ACHN (cell line): Measurements from ENCODE around the gene PDE1C.

Source experiments
- DNase-seq: peaks from one replicate; pipeline ENCODE4 v3.0.0-alpha.2; 2015
- in situ Hi-C: cut with HindIII; loops from 2 replicates; pipeline ENCODE4 v1.10.0; 2017; ENCODE audit warnings: low sequenced_read_pairs, low pct_ligation_motif_present, low pct_unique_long_range_greater_than_20kb

PDE1C gene

DNA sequence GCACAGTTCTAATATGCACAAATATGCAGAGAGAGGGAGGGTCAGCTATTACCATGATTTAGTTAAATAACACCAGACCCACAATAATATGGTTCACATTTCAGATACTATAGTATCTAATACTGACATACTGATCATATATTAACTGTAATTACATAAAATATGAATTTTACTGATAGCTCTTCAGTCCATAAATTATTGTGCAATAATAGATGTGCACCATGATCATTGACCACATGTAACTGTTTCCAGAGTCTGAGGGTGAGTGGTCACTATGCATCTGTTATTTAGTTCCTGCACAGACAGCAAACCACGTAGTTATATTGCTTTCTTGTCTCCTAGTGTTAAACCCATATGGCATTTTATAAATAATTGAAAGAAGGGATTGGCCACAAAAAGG is 353.9 kb downstream of the PDE1C start:
- DNase-seq: no peak
- in situ Hi-C loops: no loop called here

DNA sequence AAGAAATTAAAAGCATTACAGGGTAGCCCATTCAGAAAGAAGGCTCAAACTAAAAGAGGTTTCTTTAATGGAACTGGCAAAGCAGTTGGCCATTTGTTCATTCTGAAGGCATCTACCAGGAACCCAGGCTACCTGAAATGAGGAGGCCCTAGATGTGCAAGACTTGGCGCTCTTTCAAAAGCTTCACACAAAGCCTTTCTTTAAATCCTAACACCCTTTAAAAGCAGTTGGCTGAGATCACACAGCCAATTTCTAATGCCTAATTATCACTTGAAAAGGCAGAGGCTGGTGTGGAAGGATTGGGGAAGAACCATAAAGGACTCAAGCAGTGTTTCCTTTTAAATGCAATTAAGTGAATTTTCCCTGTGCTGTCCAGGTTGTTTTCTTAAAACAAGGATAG is 360.0 kb downstream of the PDE1C start:
- in situ Hi-C loops: no loop called here
- no peak for DNase-seq

DNA sequence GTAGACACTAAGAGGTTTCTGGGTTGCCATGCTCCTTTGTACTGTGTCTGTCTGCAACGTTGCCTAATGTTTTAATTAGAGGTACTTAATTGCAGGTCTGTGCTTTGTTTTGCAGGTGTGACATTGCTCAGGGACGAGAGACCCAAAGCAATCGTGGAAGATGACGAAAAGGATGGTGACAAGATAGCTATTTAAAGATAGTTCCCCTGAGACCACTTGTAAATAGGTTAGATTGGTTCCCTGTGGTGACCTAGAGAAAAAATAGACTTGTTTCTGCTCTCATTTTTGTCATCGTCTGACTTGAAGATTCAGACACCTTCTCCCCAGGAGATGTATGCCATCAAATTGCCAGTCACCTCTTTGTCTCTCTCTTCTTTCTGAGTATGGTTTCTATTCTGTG is 363.1 kb downstream of the PDE1C start:
- no peak for DNase-seq
- in situ Hi-C loops: no loop called here

DNA sequence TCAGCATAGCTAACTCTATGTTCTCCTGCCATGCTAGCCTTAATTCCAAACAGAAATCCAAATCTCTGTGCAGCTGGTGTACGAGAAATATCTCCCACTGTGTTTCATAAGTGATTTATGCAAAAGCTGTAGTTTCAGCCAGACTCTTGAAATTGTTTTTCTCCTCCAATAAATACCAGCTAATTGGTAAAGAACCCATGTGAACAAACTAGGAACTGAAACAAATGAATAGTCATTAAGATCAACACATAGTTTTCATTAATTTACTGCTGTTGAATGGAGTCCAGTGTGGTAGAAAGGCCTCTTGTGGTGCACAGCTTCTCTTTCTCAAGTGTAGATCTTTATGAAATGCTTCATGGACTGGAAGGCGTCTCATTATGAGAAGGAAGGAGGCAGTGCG is 364.8 kb downstream of the PDE1C start:
- no peak for DNase-seq
- in situ Hi-C loops: no loop called here

DNA sequence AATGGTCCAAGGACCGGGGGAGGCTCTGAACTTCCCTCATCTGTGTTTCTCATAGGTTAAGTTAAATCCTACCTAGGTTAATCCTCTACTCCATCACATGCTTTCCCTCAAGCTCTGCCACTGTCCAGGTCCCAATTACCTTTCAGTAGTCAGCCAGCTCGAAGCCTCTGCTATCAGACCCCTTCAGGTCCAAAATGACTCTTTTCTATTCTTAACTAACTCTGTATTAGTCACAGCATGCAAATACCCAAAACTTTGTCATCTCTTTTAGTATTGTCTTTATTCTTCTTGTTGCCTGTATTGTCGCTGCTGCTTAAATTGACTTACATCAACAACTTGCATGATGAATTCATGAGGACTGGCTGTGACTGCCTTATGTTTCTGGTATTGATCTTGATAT is 367.9 kb downstream of the PDE1C start:
- in situ Hi-C loops: no loop called here
- DNase-seq: no peak
